Measurements from ENCODE around the gene RFT1.

- no peak for TF ChIP-seq POLR2A (IDR thresholded peaks at IDR 0.05)
- TF ChIP-seq CTCF (IDR thresholded peaks at IDR 0.05): no peak
These were observed 78.3 kb downstream of the RFT1 start for GRCh38 chr3:53051929-53052328.
